ENCODE results near the gene ZNF474. TPM values are rescaled to one million over a fixed set of nuclear protein-coding genes. Genes with fewer than 3 reads are reported as not detected.

ZNF474 gene
- total RNA-seq, 2 donors from 2014 or later = 0.31 TPM; not detected in 1

DNA sequence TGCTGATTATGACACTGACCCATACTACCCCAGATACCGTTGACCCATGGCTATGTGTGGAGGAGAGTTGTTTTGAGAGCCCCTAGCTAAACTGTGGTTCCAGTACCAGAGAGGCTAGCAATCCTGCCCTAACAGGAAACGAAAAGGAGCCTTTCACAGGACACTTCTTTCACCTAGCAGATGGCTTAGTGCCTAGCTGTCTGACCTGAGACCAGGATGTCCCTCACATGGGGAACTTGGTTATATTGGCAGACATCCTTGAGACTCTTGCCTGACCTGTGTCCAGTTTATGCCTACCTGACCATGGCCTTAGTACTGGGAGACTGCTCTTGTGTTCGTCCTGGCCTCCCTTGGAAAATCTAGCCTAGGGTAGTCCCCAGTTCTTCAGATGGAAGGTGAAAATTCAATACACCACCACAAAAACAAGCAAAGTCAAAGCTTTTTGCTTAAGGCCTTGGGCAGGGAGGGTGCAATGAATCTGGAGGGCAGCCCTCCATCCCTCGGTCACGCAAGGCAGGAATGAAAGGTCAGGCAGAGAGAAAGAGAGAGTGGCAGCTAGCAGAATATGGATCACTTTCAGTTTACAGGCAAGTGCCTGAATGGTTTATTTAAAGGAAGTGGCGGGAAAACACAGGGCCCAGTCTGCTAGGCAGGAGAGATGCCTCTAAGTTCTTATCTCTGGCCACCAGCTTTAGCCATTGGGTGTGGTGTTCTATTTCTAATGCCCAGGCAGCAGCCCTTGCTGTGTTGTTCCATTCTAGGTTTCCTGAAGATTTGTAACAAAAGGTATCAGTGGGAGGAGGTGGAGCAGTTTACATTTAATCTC, 16.4 kb upstream of the ZNF474 start:
- H3K4me1 ChIP-seq (ENCODE audit: control insufficient read depth, insufficient read depth, low read length) = peaks cover 4% of the 10 kb centered on the region
- no peak overlapping the region for H3K27ac ChIP-seq (ENCODE audit: low read depth, low read length)
- no peak overlapping the region for H3K4me3 Mint-ChIP-seq
- TF ChIP-seq, protein P1, sequence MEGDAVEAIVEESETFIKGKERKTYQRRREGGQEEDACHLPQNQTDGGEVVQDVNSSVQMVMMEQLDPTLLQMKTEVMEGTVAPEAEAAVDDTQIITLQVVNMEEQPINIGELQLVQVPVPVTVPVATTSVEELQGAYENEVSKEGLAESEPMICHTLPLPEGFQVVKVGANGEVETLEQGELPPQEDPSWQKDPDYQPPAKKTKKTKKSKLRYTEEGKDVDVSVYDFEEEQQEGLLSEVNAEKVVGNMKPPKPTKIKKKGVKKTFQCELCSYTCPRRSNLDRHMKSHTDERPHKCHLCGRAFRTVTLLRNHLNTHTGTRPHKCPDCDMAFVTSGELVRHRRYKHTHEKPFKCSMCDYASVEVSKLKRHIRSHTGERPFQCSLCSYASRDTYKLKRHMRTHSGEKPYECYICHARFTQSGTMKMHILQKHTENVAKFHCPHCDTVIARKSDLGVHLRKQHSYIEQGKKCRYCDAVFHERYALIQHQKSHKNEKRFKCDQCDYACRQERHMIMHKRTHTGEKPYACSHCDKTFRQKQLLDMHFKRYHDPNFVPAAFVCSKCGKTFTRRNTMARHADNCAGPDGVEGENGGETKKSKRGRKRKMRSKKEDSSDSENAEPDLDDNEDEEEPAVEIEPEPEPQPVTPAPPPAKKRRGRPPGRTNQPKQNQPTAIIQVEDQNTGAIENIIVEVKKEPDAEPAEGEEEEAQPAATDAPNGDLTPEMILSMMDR (conservative IDR thresholded peaks at IDR 0.05) = no peak
- no peak overlapping the region for H3K4me3 ChIP-seq (ENCODE audit: low read length)
- no peaks in the 10 kb centered on the region for H3K27me3 ChIP-seq (ENCODE audit: control insufficient read depth, insufficient read depth, low read length, poor library complexity, severe bottlenecking)
- no peaks in the 10 kb centered on the region for H3K9me3 Mint-ChIP-seq
- H3K9ac ChIP-seq (ENCODE audit: extremely low read depth, low read length, poor library complexity, severe bottlenecking) = no peak overlapping the region
- DNase-seq = no peak
- WGBS, 2 experiments (ENCODE audit: insufficient coverage in 1 of 2, insufficient read length in 1 of 2) = 89 to 96% methylated on average over 4 to 6 of the region's 6 CpGs
- no peaks in the 10 kb centered on the region for H3K36me3 Mint-ChIP-seq (ENCODE audit: low read depth)
- no peaks in the 10 kb centered on the region for H3K36me3 ChIP-seq (ENCODE audit: control insufficient read depth, insufficient read depth, low read length)
- peaks cover 19% of the 10 kb centered on the region for H3K4me1 Mint-ChIP-seq
- H3K9me3 ChIP-seq (ENCODE audit: control insufficient read depth, low read length) = no peaks in the 10 kb centered on the region
- H3K27ac Mint-ChIP-seq = peak overlapping the region; percentile 35
- no peaks in the 10 kb centered on the region for H3K27me3 Mint-ChIP-seq (ENCODE audit: insufficient read depth)

DNA sequence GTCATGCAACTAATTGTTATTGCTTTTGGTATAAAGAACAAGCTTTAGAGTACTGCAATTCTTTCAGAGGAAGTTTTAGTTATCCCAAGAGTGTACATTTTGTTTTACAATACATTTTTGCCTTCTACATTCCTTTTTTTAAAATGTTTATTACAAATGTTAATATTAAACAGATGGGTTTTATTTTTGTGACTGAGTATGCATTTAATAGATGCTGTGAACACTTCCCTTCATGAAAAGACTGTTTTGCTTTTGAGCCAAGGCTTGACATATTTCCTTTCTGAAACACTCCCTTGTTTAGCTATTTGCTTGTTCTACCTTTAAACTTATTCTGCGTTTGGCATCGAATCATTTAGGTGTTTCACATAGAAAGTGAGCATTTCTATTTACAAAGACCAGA, 14.8 kb upstream of the ZNF474 start:
- no peak overlapping the region for H3K27ac Mint-ChIP-seq
- WGBS, 2 experiments (ENCODE audit: insufficient coverage in 1 of 2, insufficient read length in 1 of 2) = 95 to 100% methylated on average over 2 of the region's 2 CpGs
- H3K4me1 Mint-ChIP-seq = peaks cover 19% of the 10 kb centered on the region

DNA sequence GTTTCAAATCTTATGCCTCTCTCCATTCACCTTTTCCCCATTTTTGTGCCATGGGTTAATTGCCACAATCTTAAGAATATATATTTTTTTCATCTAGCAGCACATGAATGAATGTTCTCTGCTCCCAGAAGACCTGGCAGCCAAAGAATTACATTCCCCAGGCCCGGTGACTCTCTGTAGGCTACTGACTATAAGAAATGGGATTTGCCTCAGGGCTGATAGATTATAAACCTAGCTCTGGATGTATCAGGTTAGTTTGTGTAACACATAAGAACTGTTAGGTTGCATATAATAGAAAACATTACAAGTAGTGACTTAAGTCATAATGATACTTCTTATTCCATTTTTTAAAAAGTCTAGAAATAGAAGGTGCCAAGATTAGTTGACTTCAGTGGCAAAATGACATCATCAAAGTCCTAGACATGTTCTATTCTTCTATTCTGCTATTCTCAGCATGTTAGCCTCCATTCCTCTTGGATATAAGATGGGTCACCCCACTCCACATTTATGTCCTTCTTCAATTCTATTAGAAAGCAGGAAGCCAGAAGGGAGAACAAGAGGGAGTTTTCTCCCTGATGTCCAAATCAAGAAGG, 10.9 kb upstream of the ZNF474 start:
- WGBS, 2 experiments (ENCODE audit: insufficient coverage in 1 of 2, insufficient read length in 1 of 2) = 90 to 100% methylated on average over 1 of the region's 1 CpG
- no peak overlapping the region for H3K4me3 Mint-ChIP-seq

More for the DNA sequence above, 14.8 kb upstream of the ZNF474 start:
- H3K27me3 ChIP-seq (ENCODE audit: control insufficient read depth, insufficient read depth, low read length, poor library complexity, severe bottlenecking) = no peaks in the 10 kb centered on the region
- Mint-ChIP-seq H3K27me3 (ENCODE audit: insufficient read depth) (no peaks in the 10 kb centered on the region), H3K4me3 (no peak overlapping the region), H3K9me3 (no peaks in the 10 kb centered on the region), H3K36me3 (ENCODE audit: low read depth) (no peaks in the 10 kb centered on the region)
- H3K36me3 ChIP-seq (ENCODE audit: control insufficient read depth, insufficient read depth, low read length) = no peaks in the 10 kb centered on the region
- DNase-seq = no peak
- H3K9me3 ChIP-seq (ENCODE audit: control insufficient read depth, low read length) = no peaks in the 10 kb centered on the region
- H3K4me3 ChIP-seq (ENCODE audit: low read length) = no peak overlapping the region
- TF ChIP-seq, protein P1 (conservative IDR thresholded peaks at IDR 0.05) = no peak
- H3K4me1 ChIP-seq (ENCODE audit: control insufficient read depth, insufficient read depth, low read length) = peaks cover 4% of the 10 kb centered on the region
- no peak overlapping the region for H3K27ac ChIP-seq (ENCODE audit: low read depth, low read length)
- H3K9ac ChIP-seq (ENCODE audit: extremely low read depth, low read length, poor library complexity, severe bottlenecking) = no peak overlapping the region

More for the DNA sequence above, 10.9 kb upstream of the ZNF474 start:
- TF ChIP-seq, protein P1 (conservative IDR thresholded peaks at IDR 0.05) = no peak
- no peak for DNase-seq
- no peak overlapping the region for H3K9ac ChIP-seq (ENCODE audit: extremely low read depth, low read length, poor library complexity, severe bottlenecking)
- Mint-ChIP-seq H3K4me1 (peaks cover 6% of the 10 kb centered on the region), H3K27me3 (ENCODE audit: insufficient read depth) (no peaks in the 10 kb centered on the region), H3K9me3 (no peaks in the 10 kb centered on the region), H3K27ac (no peak overlapping the region), H3K36me3 (ENCODE audit: low read depth) (no peaks in the 10 kb centered on the region)
- no peak overlapping the region for H3K27ac ChIP-seq (ENCODE audit: low read depth, low read length)
- no peaks in the 10 kb centered on the region for H3K4me1 ChIP-seq (ENCODE audit: control insufficient read depth, insufficient read depth, low read length)
- H3K36me3 ChIP-seq (ENCODE audit: control insufficient read depth, insufficient read depth, low read length) = no peaks in the 10 kb centered on the region
- no peaks in the 10 kb centered on the region for H3K27me3 ChIP-seq (ENCODE audit: control insufficient read depth, insufficient read depth, low read length, poor library complexity, severe bottlenecking)
- no peak overlapping the region for H3K4me3 ChIP-seq (ENCODE audit: low read length)
- no peaks in the 10 kb centered on the region for H3K9me3 ChIP-seq (ENCODE audit: control insufficient read depth, low read length)

Data from endodermal cell (in vitro differentiated cells).